Adrenal gland (tissue), 5 donors: ENCODE measurements around the gene MAEA.

Source experiments
- CTCF ChIP-seq, 6 experiments: fragments of 450-650 bp in 4 of 6; fragments of 200-600 bp in 2 of 6; sonication (generic) in 1 of 6; IDR thresholded peaks; 1 replicate in 5 of 6; 2 replicates in 1 of 6; pipeline versions ENCODE4 v1.5.1 to v1.8.0; 2016 to 2021; ENCODE audit warnings: antibody characterized with exemption in 6 of 6, mild to moderate bottlenecking in 2 of 6, moderate library complexity in 1 of 6
- POLR2A ChIP-seq, 2 donors: fragments of 450-650 bp; IDR thresholded peaks; one replicate each; pipeline ENCODE4 v1.6.1; 2017; ENCODE audit warnings: antibody characterized with exemption in 2 of 2, mild to moderate bottlenecking in 2 of 2, moderate library complexity in 1 of 2
- donor health status: DM: no; HTN: no; CAD: no.

GRCh38 chr4:1276984-1277383, 12.7 kb upstream of the MAEA start:
- TF ChIP-seq CTCF (IDR thresholded peaks at IDR 0.05) (no peak), POLR2A (IDR thresholded peaks at IDR 0.05) (no peak)
